ENCODE results near the gene SAMD13. TPM values are rescaled to one million over a fixed set of nuclear protein-coding genes. Genes with fewer than 3 reads are reported as not detected.

The SAMD13 gene, protein sequence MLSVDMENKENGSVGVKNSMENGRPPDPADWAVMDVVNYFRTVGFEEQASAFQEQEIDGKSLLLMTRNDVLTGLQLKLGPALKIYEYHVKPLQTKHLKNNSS
- under 1 TPM in 3 of 6 donors, not detected in 3; 0.53 to 0.70 (median 0.55) TPM for polyA plus RNA-seq (ENCODE audit: low read depth in 6 of 6)

DNA sequence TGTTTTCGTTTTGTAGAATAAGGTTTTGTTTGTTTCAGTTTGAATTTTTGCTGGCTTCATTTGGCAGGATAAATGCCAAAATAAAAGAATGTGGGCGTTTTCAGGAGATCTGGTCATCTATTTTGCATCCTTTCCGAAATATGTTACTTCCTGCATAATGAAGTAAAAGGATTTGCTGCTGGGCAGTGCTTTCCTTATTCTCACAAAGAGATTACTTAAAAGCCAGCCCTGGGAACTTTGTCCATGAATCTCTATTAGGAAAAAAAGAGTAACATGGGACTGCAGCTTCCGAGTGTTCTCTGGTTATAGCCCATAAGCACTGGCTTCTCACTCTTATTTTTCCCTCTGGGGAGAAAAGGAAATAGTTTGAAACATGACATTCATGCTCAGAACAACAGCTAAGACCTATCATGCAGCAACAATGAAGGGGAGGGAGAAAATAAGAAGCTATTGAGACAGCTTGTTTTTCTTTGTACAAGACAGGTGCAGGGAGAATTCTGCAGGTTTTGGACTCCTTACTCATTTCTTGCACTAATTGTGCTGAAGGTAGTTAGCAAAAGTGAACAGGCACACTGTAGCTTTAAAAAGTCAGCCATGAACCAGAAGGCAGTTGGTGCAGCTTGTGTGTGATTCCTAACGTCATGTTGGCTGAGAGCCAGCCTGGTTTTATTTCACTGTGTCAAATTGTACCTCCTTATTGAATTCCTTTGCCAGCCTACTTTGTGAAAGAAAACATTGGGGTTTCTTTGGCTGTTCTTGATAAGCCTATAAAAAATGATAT lies at the start of gene SAMD13:
Gene SAMD13, plus strand, starts transcription at position 705 of the 781 bp plus-strand sequence. CDS start 1,527 bp downstream, outside the sequence.
- Mint-ChIP-seq H3K9me3 (no peaks in the 10 kb centered on the region), H3K4me1 (peaks cover 27 to 34% (median 31%) of the 10 kb centered on the region in 3 donors), H3K27me3 (no peaks in the 10 kb centered on the region), H3K4me3 (peak within 1 kb of the TSS; percentile 69 to 90 (median 83)), H3K36me3 (no peaks in the 10 kb centered on the region), H3K27ac (peak within 1 kb of the TSS in 2 of 6 donors; percentile 12 to 31)
- DNase-seq (no peak), ATAC-seq (ENCODE audit: low read depth in 2 of 2) (no peak)

DNA sequence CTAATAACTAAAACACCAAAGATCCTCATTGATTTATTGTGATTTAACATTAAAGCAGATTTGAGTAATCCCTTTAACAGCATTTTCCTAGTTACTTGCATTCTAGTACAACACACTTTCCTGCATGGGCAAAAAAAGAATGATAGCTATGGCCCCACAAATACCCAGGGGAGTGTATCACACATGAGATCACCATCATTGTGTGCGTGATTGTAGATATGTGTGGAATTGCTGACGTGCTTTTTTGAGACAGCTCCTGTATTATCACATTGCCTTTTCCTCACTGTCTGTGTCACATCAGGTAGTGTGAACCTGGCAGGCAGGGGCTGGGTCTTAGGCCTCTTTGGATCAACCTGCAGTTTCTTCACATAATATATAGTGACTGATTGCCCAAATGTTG lies 48.5 kb upstream of the SAMD13 start:
- no peak overlapping the region for H3K27ac Mint-ChIP-seq
- peaks cover 0 to 12% of the 10 kb centered on the region in 2 donors for H3K36me3 Mint-ChIP-seq
- peaks cover 5 to 29% (median 13%) of the 10 kb centered on the region in 7 donors for H3K9me3 Mint-ChIP-seq
- DNase-seq (no peak), ATAC-seq (ENCODE audit: low read depth in 2 of 2) (no peak)
- H3K4me3 Mint-ChIP-seq = no peak overlapping the region
- H3K4me1 Mint-ChIP-seq = no peaks in the 10 kb centered on the region
- H3K27me3 Mint-ChIP-seq = no peaks in the 10 kb centered on the region

- DNase-seq (no peak), ATAC-seq (ENCODE audit: low read depth in 2 of 2) (no peak)
- Mint-ChIP-seq H3K9me3 (peaks cover 5 to 29% (median 13%) of the 10 kb centered on the region in 7 donors), H3K36me3 (peaks cover 0 to 12% of the 10 kb centered on the region in 2 donors), H3K27ac (no peak overlapping the region), H3K27me3 (no peaks in the 10 kb centered on the region), H3K4me1 (no peaks in the 10 kb centered on the region), H3K4me3 (no peak overlapping the region)
Observed at GRCh38 chr1:84253891-84254290, 47.6 kb upstream of the SAMD13 start.

DNA sequence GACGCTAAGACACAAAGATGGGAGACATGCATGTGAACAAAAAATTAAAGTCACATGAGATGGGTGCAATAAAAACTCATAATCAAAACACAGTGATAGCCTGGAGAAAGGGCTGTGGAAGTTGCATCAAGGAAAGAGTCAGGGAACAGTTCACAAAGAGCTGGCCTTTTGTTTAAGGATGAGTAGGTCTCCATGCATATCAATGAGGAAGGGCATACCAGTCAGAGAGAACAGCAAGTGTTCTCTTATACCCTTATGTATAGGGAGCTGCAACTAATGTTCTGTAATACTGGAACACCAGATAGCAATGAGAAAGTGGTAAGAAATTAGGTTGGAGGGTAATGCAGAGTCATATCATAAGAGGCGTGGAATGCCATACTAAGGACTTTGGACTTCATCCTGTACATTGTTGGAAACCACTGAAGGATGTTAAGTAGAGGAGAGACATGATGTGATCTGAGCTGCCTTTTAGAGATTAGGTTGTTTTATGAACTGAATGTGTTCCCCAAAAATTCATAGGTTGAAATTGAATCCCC lies 46.7 kb upstream of the SAMD13 start:
- Mint-ChIP-seq H3K27ac (no peak overlapping the region), H3K9me3 (peaks cover 5 to 20% (median 12%) of the 10 kb centered on the region in 7 donors), H3K4me1 (no peaks in the 10 kb centered on the region), H3K36me3 (peaks cover 0 to 12% of the 10 kb centered on the region in 2 donors), H3K4me3 (no peak overlapping the region), H3K27me3 (no peaks in the 10 kb centered on the region)
- ATAC-seq (ENCODE audit: low read depth in 2 of 2) (no peak), DNase-seq (no peak)

GRCh38 chr1:84255582-84255981 lies 45.9 kb upstream of the SAMD13 start:
- H3K27ac Mint-ChIP-seq = peak overlapping the region in 1 of 6 donors; percentile 36
- peaks cover 0 to 4% of the 10 kb centered on the region in 2 donors for H3K36me3 Mint-ChIP-seq
- ATAC-seq (ENCODE audit: low read depth in 2 of 2) (no peak), DNase-seq (no peak)
- no peaks in the 10 kb centered on the region for H3K27me3 Mint-ChIP-seq
- H3K9me3 Mint-ChIP-seq = peaks cover 4 to 12% (median 7%) of the 10 kb centered on the region in 7 donors
- no peak overlapping the region for H3K4me3 Mint-ChIP-seq
- H3K4me1 Mint-ChIP-seq = no peaks in the 10 kb centered on the region

DNA sequence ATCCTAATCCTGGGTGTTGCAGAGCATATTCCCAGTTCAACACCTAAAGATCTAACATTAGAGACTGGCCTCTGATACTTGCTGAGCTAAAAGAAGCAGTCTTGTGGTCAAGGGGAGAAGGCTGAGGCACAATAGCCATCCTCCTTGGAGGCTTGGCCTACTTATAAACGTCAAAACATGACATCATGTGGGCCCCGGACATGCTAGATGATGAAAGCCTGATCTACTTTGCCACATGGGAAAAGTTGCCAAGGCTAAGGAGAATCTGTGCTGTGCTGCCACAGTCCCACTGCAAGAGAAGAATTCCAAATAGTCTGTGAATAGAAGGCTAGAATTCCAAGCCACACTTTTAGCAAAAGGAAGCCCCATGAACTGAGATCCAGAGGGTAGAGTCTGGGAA lies 43.9 kb upstream of the SAMD13 start:
- DNase-seq (no peak), ATAC-seq (ENCODE audit: low read depth in 2 of 2) (no peak)
- Mint-ChIP-seq H3K9me3 (peaks cover 0 to 3% (median 0%) of the 10 kb centered on the region in 7 donors), H3K4me3 (no peak overlapping the region), H3K27ac (peak overlapping the region in 1 of 6 donors; percentile 1), H3K4me1 (no peaks in the 10 kb centered on the region), H3K27me3 (no peaks in the 10 kb centered on the region), H3K36me3 (no peaks in the 10 kb centered on the region)

- Mint-ChIP-seq H3K36me3 (no peaks in the 10 kb centered on the region), H3K4me3 (no peak overlapping the region), H3K4me1 (no peaks in the 10 kb centered on the region), H3K9me3 (no peaks in the 10 kb centered on the region), H3K27me3 (no peaks in the 10 kb centered on the region), H3K27ac (no peak overlapping the region)
- DNase-seq (no peak), ATAC-seq (ENCODE audit: low read depth in 2 of 2) (no peak)
Observed at GRCh38 chr1:84259376-84259775, 42.1 kb upstream of the SAMD13 start.

GRCh38 chr1:84259989-84260388 lies 41.5 kb upstream of the SAMD13 start:
- Mint-ChIP-seq H3K4me1 (no peaks in the 10 kb centered on the region), H3K27me3 (no peaks in the 10 kb centered on the region), H3K4me3 (no peak overlapping the region), H3K27ac (no peak overlapping the region), H3K9me3 (no peaks in the 10 kb centered on the region), H3K36me3 (no peaks in the 10 kb centered on the region)
- DNase-seq (no peak), ATAC-seq (ENCODE audit: low read depth in 2 of 2) (no peak)

- H3K9me3 Mint-ChIP-seq = no peaks in the 10 kb centered on the region
- no peak for ATAC-seq (ENCODE audit: low read depth in 2 of 2)
- H3K27me3 Mint-ChIP-seq = no peaks in the 10 kb centered on the region
- H3K27ac Mint-ChIP-seq = no peak overlapping the region
- H3K4me3 Mint-ChIP-seq = no peak overlapping the region
- DNase-seq = no peak
- H3K4me1 Mint-ChIP-seq = no peaks in the 10 kb centered on the region
- no peaks in the 10 kb centered on the region for H3K36me3 Mint-ChIP-seq
Observed at GRCh38 chr1:84260852-84261518, 40.5 kb upstream of the SAMD13 start.

- Mint-ChIP-seq H3K27ac (no peak overlapping the region), H3K9me3 (no peaks in the 10 kb centered on the region), H3K4me3 (no peak overlapping the region), H3K36me3 (no peaks in the 10 kb centered on the region), H3K4me1 (no peaks in the 10 kb centered on the region), H3K27me3 (no peaks in the 10 kb centered on the region)
- ATAC-seq (ENCODE audit: low read depth in 2 of 2) (no peak), DNase-seq (no peak)
Observed at GRCh38 chr1:84264961-84265360, 36.5 kb upstream of the SAMD13 start.

GRCh38 chr1:84265867-84266266 lies 35.6 kb upstream of the SAMD13 start:
- Mint-ChIP-seq H3K4me3 (no peak overlapping the region), H3K27me3 (no peaks in the 10 kb centered on the region), H3K36me3 (no peaks in the 10 kb centered on the region), H3K9me3 (no peaks in the 10 kb centered on the region), H3K27ac (no peak overlapping the region), H3K4me1 (peaks cover 0 to 2% (median 1%) of the 10 kb centered on the region in 3 donors)
- no peak for ATAC-seq (ENCODE audit: low read depth in 2 of 2)
- no peak for DNase-seq

GRCh38 chr1:84266748-84267147 lies 34.8 kb upstream of the SAMD13 start:
- H3K27ac Mint-ChIP-seq = peak overlapping the region in 1 of 6 donors; percentile 0

GRCh38 chr1:84267476-84267875 lies 34.0 kb upstream of the SAMD13 start:
- peaks cover 14 to 17% (median 16%) of the 10 kb centered on the region in 3 donors for H3K4me1 Mint-ChIP-seq
- ATAC-seq (ENCODE audit: low read depth in 2 of 2) = no peak
- peak overlapping the region in 1 of 6 donors; percentile 23 for H3K27ac Mint-ChIP-seq
- no peak overlapping the region for H3K4me3 Mint-ChIP-seq
- H3K27me3 Mint-ChIP-seq = no peaks in the 10 kb centered on the region
- no peak for DNase-seq
- H3K36me3 Mint-ChIP-seq = no peaks in the 10 kb centered on the region
- no peaks in the 10 kb centered on the region for H3K9me3 Mint-ChIP-seq

More at GRCh38 chr1:84266748-84267147, 34.8 kb upstream of the SAMD13 start:
- Mint-ChIP-seq H3K4me3 (no peak overlapping the region), H3K4me1 (peaks cover 9 to 11% (median 10%) of the 10 kb centered on the region in 3 donors), H3K27me3 (no peaks in the 10 kb centered on the region), H3K9me3 (no peaks in the 10 kb centered on the region), H3K36me3 (no peaks in the 10 kb centered on the region)
- DNase-seq = no peak
- no peak for ATAC-seq (ENCODE audit: low read depth in 2 of 2)

All from naive B cell (primary cell).